HG03571 (cell line): ENCODE data around the gene NDUFS1.

Experiments used
- ATAC-seq: cut with Tn5 transposase; IDR thresholded peaks from one replicate; pipeline ENCODE4 v1.9.1; 2021; ENCODE audit not compliant: unreplicated experiment

NDUFS1 gene

GRCh38 chr2:206069417-206069816 lies 89.8 kb downstream of the NDUFS1 start:
- no peak for ATAC-seq

GRCh38 chr2:206068207-206068606 lies 91.0 kb downstream of the NDUFS1 start:
- ATAC-seq = no peak
